Measurements from ENCODE around the gene TDRD12.

The TDRD12 gene

GRCh38 chr19:32809754-32810153, 90.2 kb downstream of the TDRD12 start (continued):
- TF ChIP-seq ZNF518A (tag by site-specific recombination; conservative IDR thresholded peaks at IDR 0.05; ENCODE audit: low read depth) (no peak), ZNF24 (tag by site-specific recombination; IDR thresholded peaks at IDR 0.05) (no peak), ZBTB10 (tag by site-specific recombination; IDR thresholded peaks at IDR 0.05) (no peak), ZNF398 (tag by site-specific recombination; IDR thresholded peaks at IDR 0.05) (no peak), ZNF184 (tag by site-specific recombination; IDR thresholded peaks at IDR 0.05) (no peak), ZNF555 (tag by site-specific recombination; conservative IDR thresholded peaks at IDR 0.05) (no peak), TSHZ1 (tag by site-specific recombination; IDR thresholded peaks at IDR 0.05; ENCODE audit: borderline replicate concordance) (no peak)

GRCh38 chr19:32810452-32810851, 90.9 kb downstream of the TDRD12 start:
- CTCF ChIA-PET: no interaction called here
- Histone ChIP-seq H3K27ac (ENCODE audit: extremely low read depth, low read depth, low read length) (no peak overlapping the region), H3K4me3 (ENCODE audit: low read depth, low read length) (no peak overlapping the region), H3K36me3 (ENCODE audit: control insufficient read depth in 2 of 2, insufficient read depth in 1 of 2, low read length in 2 of 2) (peaks cover 0 to 3% of the 10 kb centered on the region in 2 experiments; a peak in 1 of 3 replicates), H3K9me3 (ENCODE audit: control insufficient read depth, insufficient read depth, low read depth, low read length) (no peaks in the 10 kb centered on the region; the same call in 1 of the 2 replicates), H3K4me1 (ENCODE audit: control insufficient read depth, insufficient read depth, low read length) (peaks cover 4% of the 10 kb centered on the region)
- TF ChIP-seq ZNF335 (tag by site-specific recombination; conservative IDR thresholded peaks at IDR 0.05) (0 out of 2 replicates have a peak, but pooled peaks have one; percentile 17), ZBTB49 (tag by site-specific recombination; IDR thresholded peaks at IDR 0.05; ENCODE audit: low read depth) (no peak), KLF10 (tag by site-specific recombination; IDR thresholded peaks at IDR 0.05) (no peak)
- POLR2A ChIA-PET: no interaction called here
